Esophagus muscularis mucosa (tissue), 4 donors: ENCODE data around the gene NKAIN1. TPM values are rescaled to one million over a fixed set of nuclear protein-coding genes. Genes with fewer than 3 reads are reported as not detected.
A peak's percentile ranks its signal among the peaks of the same experiment; 100 is the strongest.

Experiments
- DNase-seq: peaks from one replicate; pipeline ENCODE4 v3.0.0-alpha.2; 2017; ENCODE audit errors: extremely low spot score
- H3K27ac ChIP-seq, 4 donors: fragments of 200-600 bp; sonication (generic); replicated peaks in 1 of 4; 1 replicate in 3 of 4; 2 replicates in 1 of 4; pipeline ENCODE4 v1.5.1; 2016 to 2019; ENCODE audit warnings: mild to moderate bottlenecking in 1 of 4
- H3K27me3 ChIP-seq, 4 donors: fragments of 200-600 bp; sonication (generic); one replicate each; pipeline versions ENCODE4 v1.5.1 to v1.6.0; 2016 to 2019
- H3K36me3 ChIP-seq, 4 donors: fragments of 200-600 bp; sonication (generic); one replicate each; pipeline ENCODE4 v1.5.1; 2016 to 2019
- H3K4me1 ChIP-seq, 4 donors: fragments of 200-600 bp; sonication (generic); one replicate each; pipeline ENCODE4 v1.5.1; 2016 to 2019
- H3K4me3 ChIP-seq, 4 donors: fragments of 200-600 bp; sonication (generic); 1 replicate in 2 of 4; 2 replicates in 2 of 4; pipeline ENCODE4 v1.5.1; 2016 to 2019; ENCODE audit warnings: mild to moderate bottlenecking in 4 of 4, moderate library complexity in 1 of 4
- H3K9me3 ChIP-seq, 4 donors: fragments of 200-600 bp; sonication (generic); 1 replicate in 3 of 4; 2 replicates in 1 of 4; pipeline ENCODE4 v1.5.1; 2016 to 2019
- CTCF ChIP-seq, 3 experiments: fragments of 200-600 bp in 2 of 3; fragments of 450-650 bp in 1 of 3; sonication (generic) in 2 of 3; IDR thresholded peaks; one replicate each; pipeline ENCODE4 v1.5.1; 2017 to 2019; ENCODE audit warnings: antibody characterized with exemption in 3 of 3, mild to moderate bottlenecking in 2 of 3, moderate library complexity in 1 of 3
- EP300 ChIP-seq: sonication (generic); formaldehyde crosslinking; IDR thresholded peaks from one replicate; pipeline ENCODE4 v1.6.1; 2017; ENCODE audit warnings: antibody characterized with exemption
- POLR2A ChIP-seq: fragments of 450-650 bp; IDR thresholded peaks from one replicate; pipeline ENCODE4 v1.6.1; 2017; ENCODE audit warnings: antibody characterized with exemption, moderate library complexity, mild to moderate bottlenecking, low read depth
- POLR2AphosphoS5 ChIP-seq, 2 donors: sonication (generic); formaldehyde crosslinking; IDR thresholded peaks; one replicate each; pipeline ENCODE4 v1.6.1; 2017; ENCODE audit warnings: antibody characterized with exemption in 2 of 2
- WGBS: methylation state at CpG from one replicate; pipeline ENCODE4 v1.1.5; 2018; 5-methylcytosine and 5-hydroxymethylcytosine counted together
- intact Hi-C: fragments of 100-400 bp; cut with DNase I; formaldehyde crosslinking; loops from one replicate; pipeline ENCODE4 v1.15.1; 2023
- total RNA-seq, 4 donors: library from RNA; depleted of rRNA; stranded (reverse); fragments of >200 nt; gene quantifications; one replicate each; pipeline versions ENCODE4 v1.1.0 to v1.2.1, GENCODE V29; 2016

NKAIN1 gene
- total RNA-seq, 4 donors from 2014 or later, result not detected

GRCh38 chr1:31163866-31164265 is 75.8 kb downstream of the NKAIN1 start:
- no peaks in the 10 kb centered on the region for H3K27me3 ChIP-seq
- no peak for DNase-seq
- no peaks in the 10 kb centered on the region for H3K9me3 ChIP-seq
- H3K4me3 ChIP-seq, result no peak overlapping the region
- no peak for TF ChIP-seq POLR2A
- TF ChIP-seq EP300, result no peak
- H3K36me3 ChIP-seq, result no peaks in the 10 kb centered on the region
- 87% methylated on average over 7 of the region's 9 CpGs for WGBS
- intact Hi-C loops, result loop anchor here (5.0 to 10.0 kb wide), 2 partner anchors 131 to 258 kb away; partner anchors contain the start of genes SNRNP40 and ZCCHC17
- H3K27ac ChIP-seq, result no peak overlapping the region
- H3K4me1 ChIP-seq, result peaks cover 0 to 8% (median 6%) of the 10 kb centered on the region in 4 donors

GRCh38 chr1:31161571-31161970 is 78.1 kb downstream of the NKAIN1 start:
- H3K9me3 ChIP-seq, result no peaks in the 10 kb centered on the region
- DNase-seq, result no peak
- H3K36me3 ChIP-seq, result no peaks in the 10 kb centered on the region
- 82% methylated on average over 5 of the region's 5 CpGs for WGBS
- no peak overlapping the region for H3K27ac ChIP-seq
- peaks cover 0 to 8% (median 6%) of the 10 kb centered on the region in 4 donors for H3K4me1 ChIP-seq
- intact Hi-C loops, result loop anchor here (5.0 to 10.0 kb wide), 2 partner anchors 133 to 261 kb away; partner anchors contain the start of genes SNRNP40 and ZCCHC17
- H3K27me3 ChIP-seq, result no peaks in the 10 kb centered on the region
- H3K4me3 ChIP-seq, result no peak overlapping the region
- TF ChIP-seq POLR2A (no peak), CTCF (IDR thresholded peaks at IDR 0.05) (no peak), EP300 (no peak), POLR2AphosphoS5 (IDR thresholded peaks at IDR 0.05) (no peak)

GRCh38 chr1:31159869-31160611 is 79.6 kb downstream of the NKAIN1 start:
- Histone ChIP-seq H3K4me1 (peaks cover 6 to 19% (median 15%) of the 10 kb centered on the region in 4 donors), H3K27ac (no peak overlapping the region), H3K9me3 (no peaks in the 10 kb centered on the region), H3K4me3 (no peak overlapping the region), H3K27me3 (no peaks in the 10 kb centered on the region), H3K36me3 (no peaks in the 10 kb centered on the region)
- TF ChIP-seq POLR2AphosphoS5 (IDR thresholded peaks at IDR 0.05), result no peak
- no peak for TF ChIP-seq EP300
- no peak for TF ChIP-seq CTCF (IDR thresholded peaks at IDR 0.05)
- TF ChIP-seq POLR2A, result no peak
- no peak for DNase-seq
- WGBS, result 90% methylated on average over 9 of the region's 9 CpGs
- intact Hi-C loops, result loop anchor here (5.0 to 10.0 kb wide), 3 partner anchors 95 to 262 kb away; partner anchors contain the start of genes PUM1, SNRNP40 and ZCCHC17

GRCh38 chr1:31159323-31159722 is 80.4 kb downstream of the NKAIN1 start:
- Histone ChIP-seq H3K4me1 (peaks cover 6 to 23% (median 17%) of the 10 kb centered on the region in 4 donors), H3K27ac (no peak overlapping the region), H3K9me3 (no peaks in the 10 kb centered on the region), H3K36me3 (no peaks in the 10 kb centered on the region), H3K4me3 (no peak overlapping the region), H3K27me3 (no peaks in the 10 kb centered on the region)
- intact Hi-C loops, result loop anchor here (10.0 kb wide), 1 partner anchor 95 kb away; the partner anchor contains the start of gene PUM1
- no peak for DNase-seq
- TF ChIP-seq EP300 (no peak), CTCF (IDR thresholded peaks at IDR 0.05) (no peak), POLR2AphosphoS5 (IDR thresholded peaks at IDR 0.05) (no peak), POLR2A (no peak)
- WGBS, result 96% methylated on average over 2 of the region's 2 CpGs

- Histone ChIP-seq H3K27me3 (no peaks in the 10 kb centered on the region), H3K36me3 (no peaks in the 10 kb centered on the region), H3K4me1 (peaks cover 6 to 15% (median 12%) of the 10 kb centered on the region in 4 donors), H3K4me3 (peak overlapping the region; percentile 83 to 89 (median 86)), H3K27ac (peak overlapping the region; percentile 80 to 87 (median 83)), H3K9me3 (no peaks in the 10 kb centered on the region)
- DNase-seq, result no peak
- intact Hi-C loops, result loop anchor here (10.0 kb wide), 1 partner anchor 91 kb away; the partner anchor contains the start of gene PUM1
- WGBS, result 3% methylated on average over 12 of the region's 46 CpGs
- TF ChIP-seq POLR2AphosphoS5 (IDR thresholded peaks at IDR 0.05) (peak in 1 of 2 donors; percentile 25), POLR2A (no peak), CTCF (IDR thresholded peaks at IDR 0.05) (peak; percentile 26 to 36 (median 31))
These were observed 84.4 kb downstream of the NKAIN1 start for GRCh38 chr1:31155216-31155806.
